HFFc6 (cell line): Measurements from ENCODE around the gene USO1. TPM values are rescaled to one million over a fixed set of nuclear protein-coding genes. Genes with fewer than 3 reads are reported as not detected.
A peak's percentile ranks its signal among the peaks of the same experiment; 100 is the strongest.
"Not testable (repeated sequence)": the region's sequence is repeated elsewhere in the genome, so short reads cannot be mapped to it uniquely, and the experiment has no call there.

ENCODE experiments used
- DNase-seq: peaks from one replicate; pipeline ENCODE4 v3.0.0-alpha.2; 2018
- H3K27ac Mint-ChIP-seq: 2 replicates; pipeline ENCODE4 v1.8.0; 2020; ENCODE audit warnings: mild to moderate bottlenecking, mixed read lengths
- H3K27me3 Mint-ChIP-seq: 2 replicates; pipeline ENCODE4 v1.8.0; 2021; ENCODE audit warnings: mild to moderate bottlenecking, moderate library complexity, mixed read lengths; ENCODE audit not compliant: insufficient read depth
- H3K36me3 Mint-ChIP-seq: 2 replicates; pipeline ENCODE4 v1.8.0; 2021; ENCODE audit warnings: low read depth, mixed read lengths
- H3K4me1 Mint-ChIP-seq: 2 replicates; pipeline ENCODE4 v1.8.0; 2020; ENCODE audit warnings: low read depth, mixed read lengths
- H3K4me3 Mint-ChIP-seq: 2 replicates; pipeline ENCODE4 v1.8.0; 2020; ENCODE audit warnings: mild to moderate bottlenecking, moderate library complexity, mixed read lengths
- H3K9me3 Mint-ChIP-seq: 2 replicates; pipeline ENCODE4 v1.8.0; 2020; ENCODE audit warnings: mild to moderate bottlenecking, mixed read lengths
- total RNA-seq, 6 experiments: library from RNA; stranded (reverse); fragmentation: NEBNext Ultra II Directional; extraction: Animal tissue kit (Norgen Biotek cat#: 25700); gene quantifications; 2 replicates in 1 of 6; 3 replicates in 5 of 6; pipeline ENCODE4 v1.2.3, GENCODE V29; 2021
- TF ChIP-seq, protein P1 (sequence below): fragments of 200-600 bp; sonication (generic); IDR thresholded peaks from 2 replicates; pipeline ENCODE4 v1.5.0; 2021; ENCODE audit warnings: antibody characterized with exemption, mild to moderate bottlenecking

The USO1 gene
- total RNA-seq, 6 experiments from 2014 or later: 86.4 to 108 (median 95.1) TPM

DNA sequence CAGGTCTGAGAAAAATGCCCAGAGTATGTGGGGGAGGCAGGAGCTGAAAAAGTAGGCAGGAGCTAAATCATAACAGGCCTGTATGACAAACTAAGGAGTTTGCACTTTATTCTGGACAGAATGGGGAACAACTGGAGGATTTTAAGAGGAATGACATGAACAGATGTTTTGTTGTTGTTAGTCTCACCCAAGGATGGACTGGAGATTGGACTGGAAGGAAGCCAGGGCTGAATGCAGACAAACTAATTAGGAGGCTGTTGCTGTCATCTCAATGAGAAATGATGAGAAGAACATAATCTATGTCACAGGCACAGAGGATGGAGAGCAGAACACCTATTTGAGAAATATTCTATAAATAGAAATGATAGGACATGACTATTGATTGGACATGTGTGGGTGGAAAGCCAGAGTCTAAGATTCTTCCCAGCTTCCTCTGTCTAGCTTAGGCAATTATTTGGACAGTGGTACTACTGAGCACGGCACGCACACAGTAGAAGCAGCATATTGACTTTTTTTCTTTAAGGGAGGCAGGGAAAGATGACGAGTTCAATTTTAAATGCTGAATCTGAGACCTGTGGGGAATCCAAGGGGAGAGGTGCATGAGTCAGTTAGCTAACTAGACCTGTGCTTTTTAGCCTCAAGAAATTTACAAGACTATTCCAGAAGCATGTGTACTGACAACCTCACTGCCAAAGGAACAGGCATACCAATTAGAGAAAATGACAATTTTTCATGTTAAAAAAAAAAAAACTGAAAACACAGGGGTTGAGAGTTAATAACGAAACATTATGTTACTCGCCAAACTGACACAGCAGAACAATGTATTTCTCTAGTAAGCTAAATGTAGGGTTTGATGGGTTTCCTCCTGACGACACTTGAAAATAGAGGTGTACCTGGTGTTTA, 963 bp upstream of the USO1 start:
- peaks cover 59% of the 10 kb centered on the region for H3K4me1 Mint-ChIP-seq

DNA sequence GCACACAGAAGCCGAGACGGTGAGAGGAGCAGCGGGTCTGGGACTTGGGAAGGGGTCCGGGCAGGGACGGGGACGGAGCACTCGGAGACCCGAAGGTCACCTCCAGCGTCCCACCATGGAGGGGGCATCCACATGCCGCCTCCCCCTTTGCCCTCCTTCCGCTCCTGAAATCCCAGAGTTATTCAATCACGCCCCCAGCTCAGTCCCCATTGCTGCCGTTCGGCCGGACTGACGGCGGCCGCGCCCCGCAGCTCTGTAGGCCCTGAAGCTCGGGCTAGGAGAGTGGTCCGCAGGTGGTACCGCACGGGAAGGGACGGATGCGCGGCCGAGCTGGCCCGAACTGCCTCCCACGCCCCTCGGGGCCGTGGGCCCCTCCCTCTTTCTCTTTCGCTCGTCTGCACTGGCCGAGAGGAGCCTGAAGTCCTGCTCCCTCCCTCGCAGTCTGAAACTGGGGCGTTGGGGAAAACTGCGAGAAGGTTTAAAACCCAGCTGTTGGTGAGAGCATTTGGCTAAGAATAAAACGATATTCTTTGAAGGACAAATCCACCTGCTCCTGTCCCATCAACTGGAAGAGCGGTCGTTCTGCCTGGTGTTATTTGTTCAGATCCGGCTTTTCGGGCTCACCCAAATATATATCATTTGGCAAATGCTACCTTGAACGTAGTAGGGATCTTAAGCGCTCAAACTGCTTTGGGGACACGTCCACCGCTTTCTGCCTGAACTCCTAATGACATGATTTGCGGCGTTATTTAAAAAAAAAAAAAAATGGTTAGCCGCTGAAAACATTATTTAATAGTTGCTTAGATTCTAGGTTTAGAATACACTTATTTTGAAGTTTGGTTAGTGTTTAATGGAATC, 719 bp downstream of the USO1 start:
- H3K36me3 Mint-ChIP-seq: peaks cover 26% of the 10 kb centered on the region
- H3K4me3 Mint-ChIP-seq: peak overlapping the region; percentile 99
- H3K9me3 Mint-ChIP-seq: no peaks in the 10 kb centered on the region
- peak overlapping the region; percentile 100 for H3K27ac Mint-ChIP-seq
- peak; percentile 56 for DNase-seq
- H3K4me1 Mint-ChIP-seq: peaks cover 67% of the 10 kb centered on the region
- TF ChIP-seq, protein P1, sequence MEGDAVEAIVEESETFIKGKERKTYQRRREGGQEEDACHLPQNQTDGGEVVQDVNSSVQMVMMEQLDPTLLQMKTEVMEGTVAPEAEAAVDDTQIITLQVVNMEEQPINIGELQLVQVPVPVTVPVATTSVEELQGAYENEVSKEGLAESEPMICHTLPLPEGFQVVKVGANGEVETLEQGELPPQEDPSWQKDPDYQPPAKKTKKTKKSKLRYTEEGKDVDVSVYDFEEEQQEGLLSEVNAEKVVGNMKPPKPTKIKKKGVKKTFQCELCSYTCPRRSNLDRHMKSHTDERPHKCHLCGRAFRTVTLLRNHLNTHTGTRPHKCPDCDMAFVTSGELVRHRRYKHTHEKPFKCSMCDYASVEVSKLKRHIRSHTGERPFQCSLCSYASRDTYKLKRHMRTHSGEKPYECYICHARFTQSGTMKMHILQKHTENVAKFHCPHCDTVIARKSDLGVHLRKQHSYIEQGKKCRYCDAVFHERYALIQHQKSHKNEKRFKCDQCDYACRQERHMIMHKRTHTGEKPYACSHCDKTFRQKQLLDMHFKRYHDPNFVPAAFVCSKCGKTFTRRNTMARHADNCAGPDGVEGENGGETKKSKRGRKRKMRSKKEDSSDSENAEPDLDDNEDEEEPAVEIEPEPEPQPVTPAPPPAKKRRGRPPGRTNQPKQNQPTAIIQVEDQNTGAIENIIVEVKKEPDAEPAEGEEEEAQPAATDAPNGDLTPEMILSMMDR: no peak
- H3K27me3 Mint-ChIP-seq: peaks cover 3% of the 10 kb centered on the region

More for the DNA sequence above, 963 bp upstream of the USO1 start:
- Mint-ChIP-seq H3K9me3 (no peaks in the 10 kb centered on the region; the same call in 1 of the 2 replicates), H3K36me3 (peaks cover 26% of the 10 kb centered on the region), H3K27me3 (peaks cover 3% of the 10 kb centered on the region), H3K4me3 (peak overlapping the region; percentile 99), H3K27ac (peak overlapping the region; percentile 100)
- peak; percentile 63 for DNase-seq
- TF ChIP-seq, protein P1: no peak

DNA sequence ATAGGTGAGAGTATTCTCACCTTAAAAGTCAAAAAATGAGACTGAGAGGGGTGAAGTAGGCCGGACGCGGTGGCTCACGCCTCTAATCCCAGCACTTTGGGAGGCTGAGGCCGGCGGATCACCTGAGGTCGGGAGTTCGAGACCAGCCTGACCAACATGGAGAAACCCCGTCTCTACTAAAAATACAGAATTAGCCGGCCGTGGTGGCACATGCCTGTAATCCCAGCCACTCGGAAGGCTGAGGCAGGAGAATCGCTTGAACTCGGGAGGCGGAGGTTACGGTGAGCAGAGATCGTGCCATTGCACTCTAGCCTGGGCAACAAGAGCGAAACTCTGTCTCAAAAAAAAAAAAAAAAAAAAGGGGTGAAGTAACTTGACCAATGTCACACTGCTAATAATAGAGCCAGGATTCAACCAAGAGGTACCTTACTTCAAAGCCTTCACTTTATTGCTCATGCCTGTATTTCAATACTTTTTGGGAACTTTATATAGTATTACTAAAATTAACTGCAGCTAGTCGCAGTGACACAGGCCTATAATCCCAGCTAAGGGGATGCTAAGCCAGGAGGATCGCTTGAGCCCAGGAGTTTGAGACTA, 1.7 kb downstream of the USO1 start:
- not testable (repeated sequence) for H3K9me3 Mint-ChIP-seq, DNase-seq, H3K27me3 Mint-ChIP-seq
- H3K4me3 Mint-ChIP-seq: peak overlapping the region; percentile 99
- peak overlapping the region; percentile 100 for H3K27ac Mint-ChIP-seq
- H3K4me1 Mint-ChIP-seq: peaks cover 68% of the 10 kb centered on the region
- H3K36me3 Mint-ChIP-seq: peaks cover 26% of the 10 kb centered on the region

DNA sequence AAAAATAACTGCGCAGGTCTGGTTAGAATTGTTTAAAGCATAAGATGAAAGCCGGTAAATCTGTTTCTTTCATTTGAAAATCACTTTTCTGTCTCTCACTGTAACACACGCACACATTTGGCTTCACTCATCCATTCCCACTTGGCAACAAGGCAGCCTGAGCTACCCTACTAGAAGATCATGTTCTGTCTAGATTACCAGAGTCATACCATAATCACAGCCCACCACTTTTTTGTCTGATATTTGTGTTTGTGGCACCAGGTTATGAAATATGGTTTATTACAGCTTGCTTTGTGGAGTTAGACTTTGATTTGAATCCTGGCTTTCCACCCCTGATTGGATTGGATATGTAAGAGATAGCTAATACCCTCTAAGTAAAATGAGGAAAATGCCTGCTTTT, 2.2 kb downstream of the USO1 start:
- peaks cover 67% of the 10 kb centered on the region for H3K4me1 Mint-ChIP-seq
- TF ChIP-seq, protein P1: no peak

DNA sequence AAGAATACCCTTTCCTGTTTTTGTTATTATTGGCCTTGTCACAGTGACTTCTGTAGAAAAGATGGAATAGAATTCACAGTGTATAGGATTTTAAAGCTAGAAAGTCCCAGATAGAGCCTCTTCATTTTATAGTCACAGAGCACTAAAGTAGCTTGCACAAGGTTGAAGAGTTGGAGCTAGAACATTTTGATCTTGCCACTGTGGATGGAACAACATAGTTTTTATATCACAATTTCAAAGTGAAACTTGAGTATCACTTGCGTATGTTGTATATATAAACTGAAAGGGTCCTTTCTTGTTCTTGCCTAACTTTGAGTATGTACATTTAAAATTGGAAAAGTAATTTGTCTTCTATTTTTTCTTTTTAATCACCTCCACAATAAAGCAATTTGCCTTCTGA, 2.7 kb downstream of the USO1 start:
- Mint-ChIP-seq H3K9me3 (no peaks in the 10 kb centered on the region), H3K27ac (peak overlapping the region; percentile 100), H3K27me3 (peaks cover 3% of the 10 kb centered on the region), H3K4me3 (peak overlapping the region; percentile 99), H3K4me1 (peaks cover 62% of the 10 kb centered on the region), H3K36me3 (peaks cover 29% of the 10 kb centered on the region)
- TF ChIP-seq, protein P1: no peak
- no peak for DNase-seq

More for the DNA sequence above, 2.2 kb downstream of the USO1 start:
- Mint-ChIP-seq H3K36me3 (peaks cover 26% of the 10 kb centered on the region), H3K27me3 (peaks cover 3% of the 10 kb centered on the region), H3K4me3 (peak overlapping the region; percentile 99), H3K27ac (peak overlapping the region; percentile 100), H3K9me3 (no peaks in the 10 kb centered on the region)
- no peak for DNase-seq
